Fibroblast of skin of left biceps (primary cell): ENCODE results near the gene LDHD.
"Not testable (repeated sequence)": the region's sequence is repeated elsewhere in the genome, so short reads cannot be mapped to it uniquely, and the experiment has no call there.

ENCODE experiments used
- DNase-seq, 2 experiments: peaks; one replicate each; pipeline ENCODE4 v3.0.0-alpha.2; 2013; ENCODE audit warnings: low read depth in 2 of 2

Gene LDHD

DNA sequence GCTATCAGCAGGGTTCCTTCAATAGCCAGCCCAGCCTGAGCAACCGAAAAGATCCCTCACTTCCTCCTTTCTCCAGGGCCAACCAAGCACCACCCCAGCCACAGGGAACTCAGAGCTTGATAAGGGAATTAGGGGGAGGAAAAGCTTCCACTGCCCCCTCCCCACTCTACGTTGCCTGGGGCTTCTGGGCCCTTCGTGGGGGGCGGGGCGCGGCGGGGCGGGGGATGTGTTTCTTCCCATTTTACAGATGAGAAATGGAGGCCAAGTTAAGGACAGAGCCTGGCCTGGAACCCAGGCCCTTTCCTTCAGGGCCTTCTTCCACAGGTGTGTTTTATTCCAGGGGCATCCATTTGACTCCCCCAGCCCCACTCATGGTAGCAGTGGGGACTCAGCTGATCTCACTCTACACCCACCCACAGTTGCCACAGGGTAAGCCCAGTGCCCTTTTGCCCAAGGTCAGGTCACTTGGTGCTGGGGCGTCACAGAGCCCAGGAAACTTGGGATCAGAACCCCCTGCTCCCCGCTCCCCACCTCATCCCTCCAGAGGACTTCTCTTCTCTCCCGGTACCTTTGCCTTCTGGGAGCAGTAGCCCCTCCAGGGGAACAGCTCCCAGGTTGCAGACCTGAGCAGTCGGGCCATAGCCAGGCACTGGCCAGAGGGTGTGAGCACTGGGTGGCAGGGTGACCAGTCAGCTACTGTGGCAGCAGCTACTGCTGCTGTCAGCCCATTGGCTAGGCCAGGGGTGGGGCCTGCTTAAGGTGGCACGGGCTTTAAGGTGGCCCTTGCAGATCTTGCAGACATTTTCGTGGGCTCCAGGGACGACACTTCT lies at the start of gene LDHD:
TSS of gene LDHD (minus strand) at position 700 of the 830 bp plus-strand sequence. CDS start at position 640, 60 bp downstream.
- DNase-seq = no peak

DNA sequence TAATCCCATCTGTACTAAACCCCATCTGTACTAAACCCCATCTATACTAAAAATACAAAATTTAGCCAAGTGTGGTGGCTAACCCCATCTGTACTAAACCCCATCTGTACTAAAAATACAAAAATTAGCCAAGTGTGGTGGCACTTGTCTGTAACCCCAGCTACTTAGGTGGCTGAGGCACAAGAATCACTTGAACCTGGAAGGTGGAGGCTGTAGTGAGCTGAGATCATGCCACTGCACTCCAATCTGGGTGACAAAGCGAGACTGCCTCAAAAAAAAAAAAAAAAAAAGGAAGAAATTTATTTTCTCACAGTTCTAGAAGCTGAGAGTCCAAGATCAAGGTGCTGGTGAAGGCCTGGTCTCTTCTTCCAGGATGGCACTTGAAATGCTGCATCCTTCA lies 43.8 kb upstream of the LDHD start:
- no peak for DNase-seq

DNA sequence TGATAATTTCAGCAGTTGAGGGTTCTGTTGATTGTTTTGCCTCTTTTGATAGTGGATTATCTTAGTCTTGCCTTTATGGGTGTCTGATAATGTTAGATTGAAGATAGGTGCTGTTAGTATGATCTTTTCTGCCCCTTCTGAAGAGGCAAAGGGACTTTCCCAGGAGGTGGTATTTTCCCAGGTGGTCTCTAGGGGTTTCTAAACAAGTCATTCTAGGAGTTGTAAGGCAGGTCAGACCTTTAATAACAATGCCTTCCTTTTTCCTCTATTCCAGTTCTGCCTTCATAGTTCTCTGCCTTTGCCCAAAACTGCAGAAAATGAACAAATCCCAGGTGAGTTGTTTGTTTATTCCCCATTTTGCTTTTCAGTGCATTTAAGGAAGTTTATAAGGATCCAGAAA lies 36.1 kb upstream of the LDHD start:
- DNase-seq = no peak

DNA sequence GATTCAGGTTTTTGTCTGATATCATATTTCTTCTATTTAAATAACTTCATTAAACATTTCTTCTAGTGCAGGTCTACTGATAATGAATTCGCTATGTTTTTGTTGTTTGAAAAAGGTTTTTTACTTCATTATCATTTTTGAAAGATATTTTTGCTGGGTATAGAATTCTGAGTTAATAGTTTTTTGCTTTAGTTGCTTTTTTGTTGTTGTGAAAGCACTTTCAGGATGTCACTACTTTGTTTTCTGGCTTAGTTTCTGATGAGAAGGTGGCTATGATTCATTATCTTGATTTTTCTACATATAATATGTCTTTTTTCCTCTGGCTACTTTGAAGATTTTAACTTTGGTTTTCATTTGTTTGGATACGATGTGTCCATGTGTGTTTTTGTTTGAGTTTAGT lies 35.2 kb upstream of the LDHD start:
- no peak for DNase-seq

DNA sequence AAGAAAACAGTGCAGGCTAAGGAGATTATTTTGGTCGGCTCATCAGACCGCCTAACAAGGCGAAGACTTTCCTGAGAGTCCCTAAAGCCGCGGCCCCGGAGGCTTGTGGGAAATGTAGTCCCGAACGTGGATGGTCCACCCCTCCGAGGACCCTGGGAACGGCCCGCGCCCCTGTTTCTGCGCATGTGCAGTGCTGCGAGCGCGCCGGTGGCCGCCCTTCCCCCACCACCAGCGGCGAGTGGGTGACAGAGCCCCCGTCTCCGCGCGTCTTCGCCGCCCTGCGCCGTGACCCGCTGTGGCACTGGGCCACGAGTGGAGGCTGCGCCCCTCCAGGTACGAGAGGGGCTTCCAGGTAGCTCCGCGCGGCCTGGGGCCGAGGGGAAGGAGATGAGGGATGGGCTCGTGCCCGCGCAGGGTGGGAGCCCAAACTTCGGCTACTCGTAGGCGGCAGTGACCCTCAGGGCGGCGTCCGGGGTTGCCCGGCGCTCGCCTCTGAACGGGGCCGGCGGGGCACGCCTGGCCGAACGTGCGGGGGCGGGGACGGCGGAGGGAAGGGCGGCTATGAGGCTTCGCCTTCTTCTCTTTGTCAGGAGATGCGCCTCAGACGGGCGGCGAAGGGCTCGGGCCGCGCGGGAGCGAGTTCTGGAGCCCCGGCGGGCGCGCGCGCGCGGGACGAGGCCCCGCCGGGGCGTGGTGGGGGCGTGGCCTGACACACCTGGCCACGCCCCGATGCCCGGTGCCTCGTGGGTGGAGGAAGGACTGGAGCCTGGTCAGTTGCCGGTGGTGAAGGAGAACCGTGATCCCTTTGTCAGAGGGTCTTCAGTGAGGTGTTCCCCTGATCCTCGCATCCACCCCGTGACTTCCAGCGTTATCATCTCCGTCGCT lies 32.0 kb upstream of the LDHD start, which contains the start of gene ZFP1:
TSS of gene ZFP1 (plus strand) at position 214 of the 885 bp plus-strand sequence. CDS start 4,428 bp downstream, outside the sequence.
- peak; percentile 76 to 80 for DNase-seq

DNA sequence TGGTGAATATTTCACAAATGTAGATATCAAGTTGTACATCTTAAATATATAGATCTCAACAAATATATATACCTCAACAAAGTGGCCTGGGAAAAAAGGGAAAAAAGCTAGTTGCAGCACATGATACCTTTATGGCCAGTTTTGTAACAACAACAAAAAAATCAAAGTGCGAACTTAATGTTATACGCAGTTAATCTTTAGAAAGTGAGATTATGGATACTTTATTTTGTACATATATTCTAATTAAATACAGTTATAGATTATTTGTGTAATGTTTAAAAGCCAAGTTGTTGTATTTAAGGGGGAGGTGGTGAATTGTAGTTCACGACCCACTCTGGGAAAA lies 31.4 kb upstream of the LDHD start:
- no peak for DNase-seq

DNA sequence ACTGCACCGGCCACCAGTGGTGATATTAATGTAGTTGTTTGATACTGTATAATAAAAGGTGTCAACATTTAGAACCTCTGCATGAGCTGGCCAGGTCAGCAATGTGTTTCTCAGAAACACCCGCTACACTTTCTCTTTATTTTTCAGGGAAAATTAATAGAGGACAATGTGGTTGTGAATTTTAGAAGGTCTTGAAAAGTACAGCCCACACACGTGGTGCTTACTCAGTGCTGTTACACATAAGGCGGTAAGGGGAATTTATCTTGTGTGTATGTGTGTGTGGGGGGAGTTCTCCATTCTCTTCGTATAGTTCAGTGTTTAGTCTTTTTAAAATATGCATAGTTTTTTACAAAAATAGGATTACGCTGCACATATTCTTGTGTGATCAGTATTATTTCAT lies 27.4 kb upstream of the LDHD start:
- no peak for DNase-seq

DNA sequence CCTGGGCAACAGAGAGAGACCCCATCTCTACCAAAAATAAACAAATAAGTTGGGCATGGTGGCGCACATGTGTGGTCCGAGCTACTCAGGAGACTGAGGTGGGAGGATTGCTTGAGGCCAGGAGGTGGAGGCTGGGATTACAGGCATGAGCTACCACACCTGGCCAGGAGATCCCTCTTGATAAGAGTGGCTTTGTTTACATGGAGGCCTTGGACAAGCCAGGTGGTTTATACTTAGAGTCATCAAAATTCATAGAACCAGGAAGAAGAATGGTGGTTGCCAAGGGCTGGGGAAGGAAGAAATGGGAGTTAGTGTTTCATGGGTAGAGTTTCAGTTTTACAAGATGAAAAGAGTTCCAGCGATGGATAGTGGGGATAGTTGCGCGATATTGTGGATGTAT lies 22.9 kb upstream of the LDHD start:
- DNase-seq = no peak

DNA sequence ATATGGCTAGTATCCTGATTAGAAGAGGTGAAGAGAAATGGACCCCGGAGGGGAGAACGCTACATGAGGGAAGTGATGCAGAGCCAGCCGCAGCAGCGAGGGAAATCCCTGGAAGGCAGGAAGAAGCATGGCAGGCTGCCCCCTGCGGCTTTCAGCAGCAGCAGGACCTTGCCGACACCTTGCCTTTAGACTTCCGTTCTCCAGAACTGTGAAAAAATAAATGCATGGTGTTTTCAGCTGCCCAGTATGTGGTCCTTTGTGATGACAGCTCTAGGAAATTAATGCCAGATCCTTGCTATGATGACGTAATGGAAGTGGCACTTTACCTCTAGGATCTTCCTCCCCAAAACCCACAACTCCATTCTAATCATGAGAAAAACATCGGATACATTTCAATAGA lies 22.1 kb upstream of the LDHD start:
- DNase-seq = peak; percentile 38 to 45

DNA sequence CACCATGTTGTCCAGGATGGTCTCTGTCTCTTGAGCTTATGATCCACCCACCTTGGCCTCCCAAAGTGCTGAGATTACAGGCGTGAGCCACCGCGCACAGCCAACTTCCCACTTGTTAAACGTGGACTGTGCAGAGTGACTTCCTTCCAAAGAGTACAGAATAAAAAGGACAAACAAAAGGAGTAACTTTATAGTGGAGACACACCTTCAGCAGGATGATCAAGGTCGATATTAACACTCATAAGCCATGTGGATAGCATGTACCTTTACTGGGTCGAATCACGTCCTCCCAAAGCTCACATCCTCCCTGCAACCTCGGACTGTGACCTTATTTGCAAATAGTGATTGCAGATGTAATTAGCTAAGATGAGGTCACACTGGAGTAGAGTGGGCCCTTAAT lies 21.7 kb upstream of the LDHD start:
- no peak for DNase-seq

DNA sequence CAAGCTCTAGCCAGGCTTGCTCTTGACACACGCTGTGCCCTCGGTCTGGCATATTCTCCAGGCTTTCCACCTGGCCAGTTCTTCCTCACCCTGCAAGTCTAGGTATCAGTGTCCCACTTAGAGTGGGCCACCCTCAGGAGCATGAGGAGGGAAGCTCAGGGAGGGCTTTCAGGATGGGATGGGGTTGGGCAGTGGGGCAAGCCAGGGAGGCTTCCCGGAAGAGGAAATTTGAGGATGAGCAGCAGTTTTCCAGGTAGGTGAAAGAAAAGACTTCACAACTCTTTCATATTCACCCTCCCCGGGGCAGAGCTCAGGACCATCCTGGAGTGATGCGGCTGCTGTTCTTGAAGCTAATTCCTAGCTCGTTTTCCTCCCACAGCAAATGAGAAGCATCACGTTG lies 14.5 kb upstream of the LDHD start:
- DNase-seq = no peak

DNA sequence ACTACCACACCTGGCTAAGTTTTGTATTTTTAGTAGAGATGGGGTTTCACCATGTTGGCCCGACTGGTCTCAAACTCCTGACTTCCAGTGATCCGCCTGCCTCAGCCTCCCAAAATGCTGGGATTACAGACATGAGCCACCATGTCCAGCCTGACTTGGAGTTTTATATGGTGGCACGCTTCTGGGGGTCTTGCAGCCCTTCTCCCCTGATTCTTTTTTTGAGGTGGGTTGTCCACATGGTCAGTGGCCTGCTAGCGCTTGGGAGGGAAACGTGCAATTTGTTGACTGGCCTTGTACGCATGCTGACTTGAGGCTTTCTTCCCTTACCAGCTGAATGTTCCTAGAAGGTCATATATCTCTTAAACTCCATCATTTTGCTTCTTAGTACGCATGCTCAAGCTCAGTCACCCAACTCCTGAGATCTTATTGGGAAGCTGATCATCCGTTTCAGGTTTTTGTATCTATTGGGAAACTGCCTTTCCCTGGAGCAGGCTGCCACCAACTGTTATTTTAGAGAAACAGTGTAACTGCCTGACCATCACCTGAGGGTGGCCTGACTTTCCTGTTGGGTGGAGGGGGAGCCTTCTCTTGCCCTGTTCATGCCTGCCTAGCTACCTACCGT lies 13.7 kb upstream of the LDHD start:
- DNase-seq = no peak

DNA sequence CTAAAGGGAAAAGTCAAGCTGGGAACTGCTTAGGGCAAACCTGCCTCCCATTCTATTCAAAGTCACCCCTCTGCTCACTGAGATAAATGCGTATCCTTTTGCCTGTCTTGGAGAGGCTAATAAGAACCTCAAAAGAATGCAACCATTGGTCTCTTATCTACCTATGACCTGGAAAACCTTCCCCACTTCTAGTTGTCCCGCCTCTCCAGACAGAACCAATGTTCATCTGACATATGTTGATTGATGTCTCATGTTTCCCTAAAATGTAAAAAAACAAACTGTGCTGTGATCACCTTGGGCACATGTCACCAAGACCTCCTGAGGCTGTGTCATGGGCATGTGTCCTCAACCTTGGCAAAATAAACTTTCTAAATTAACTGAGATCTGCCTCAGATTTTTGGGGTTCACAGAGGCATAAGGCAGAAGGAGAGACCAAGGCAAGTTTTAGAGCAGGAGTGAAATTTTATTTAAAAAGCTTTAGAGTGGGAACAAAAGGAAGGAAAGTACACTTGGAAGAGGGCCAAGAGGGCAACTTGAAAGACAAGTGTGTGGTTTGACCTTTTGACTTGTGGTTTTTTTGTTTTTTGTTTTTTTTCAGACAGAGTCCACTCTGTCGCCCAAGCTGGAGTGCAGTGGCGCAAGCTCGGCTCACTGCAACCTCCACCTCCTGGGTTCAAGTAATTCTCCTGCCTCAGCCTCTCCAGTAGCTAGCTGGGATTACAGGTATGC lies 13.0 kb upstream of the LDHD start:
- not testable (repeated sequence) for DNase-seq

DNA sequence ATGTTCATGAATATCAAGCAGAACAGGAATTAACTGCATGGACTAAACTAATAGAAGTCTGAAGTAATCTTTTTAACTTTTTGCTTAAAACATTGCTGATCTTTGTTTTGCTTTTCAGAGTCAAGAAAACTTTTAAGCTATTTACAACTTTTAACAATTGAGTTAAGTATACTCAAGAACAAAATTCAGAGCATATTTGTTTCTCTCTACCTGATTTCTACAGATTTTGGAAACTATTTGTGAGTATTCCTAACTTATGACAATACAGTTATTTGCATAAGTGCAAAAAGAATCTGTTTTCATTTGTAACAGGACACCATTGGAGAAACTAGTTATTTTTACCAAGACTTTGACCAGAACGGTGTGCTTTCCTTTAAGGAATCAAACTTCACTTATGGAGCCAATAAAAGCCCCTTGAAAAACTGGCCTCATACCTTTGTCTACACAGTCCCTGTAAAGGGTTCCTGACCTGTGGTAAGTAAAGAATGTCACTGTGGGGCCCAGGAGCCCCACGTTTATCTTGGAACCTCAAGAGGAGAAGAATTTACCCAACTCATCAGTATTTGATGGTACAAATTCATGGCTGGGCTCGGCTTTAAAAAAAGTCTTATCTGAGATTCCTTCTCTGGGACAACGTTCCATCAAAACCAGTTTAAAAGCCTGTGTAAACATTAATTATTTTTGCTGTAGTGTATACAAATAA lies 11.3 kb upstream of the LDHD start:
- no peak for DNase-seq

DNA sequence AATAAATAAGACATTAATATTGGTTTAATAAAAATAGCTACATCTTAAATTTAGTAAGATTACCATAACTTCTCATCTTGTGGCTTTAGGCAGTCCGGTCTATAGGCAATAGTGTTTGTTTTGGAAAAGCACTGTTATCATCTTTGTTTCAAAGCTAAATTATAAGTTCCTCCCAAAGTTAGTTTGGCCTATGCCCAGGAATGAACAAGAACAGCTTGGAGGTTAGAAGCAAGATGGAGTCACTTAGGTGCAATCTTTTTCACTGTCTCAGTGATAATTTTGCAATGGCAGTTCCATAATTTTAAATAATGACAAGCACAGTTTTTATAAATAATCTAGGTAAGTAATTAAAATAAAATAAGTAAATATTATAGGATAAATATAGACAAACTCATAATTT lies 6.0 kb upstream of the LDHD start:
- no peak for DNase-seq

DNA sequence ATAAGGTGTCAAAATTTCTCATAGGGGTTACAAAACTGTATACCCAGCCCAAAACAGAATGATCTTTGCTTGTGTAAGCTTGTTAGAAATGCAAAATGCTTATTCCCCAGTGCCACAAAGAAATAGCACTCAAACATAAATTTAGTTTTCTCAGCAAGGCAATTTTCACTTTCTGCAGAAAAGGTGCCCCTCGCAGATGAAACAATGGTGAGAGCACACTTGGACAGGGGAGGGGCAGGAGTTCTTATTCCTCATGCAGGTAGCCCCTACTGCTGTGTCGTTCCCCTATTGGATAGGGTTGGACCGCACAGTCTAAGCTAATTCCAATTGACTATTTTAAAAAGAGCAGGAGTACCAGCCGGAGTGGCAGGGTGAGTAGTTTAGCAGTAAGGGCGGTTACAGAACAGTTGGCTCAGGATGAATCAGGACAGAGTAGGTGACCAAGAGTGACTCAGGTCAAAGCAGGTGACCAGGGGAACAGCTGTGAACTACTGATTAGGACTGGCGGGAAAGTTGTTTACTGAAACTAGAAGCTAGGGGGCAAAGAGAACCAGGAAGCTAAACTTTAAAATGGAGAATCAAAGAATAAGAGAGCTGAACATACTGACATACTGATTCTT lies 5.5 kb upstream of the LDHD start:
- DNase-seq = no peak

DNA sequence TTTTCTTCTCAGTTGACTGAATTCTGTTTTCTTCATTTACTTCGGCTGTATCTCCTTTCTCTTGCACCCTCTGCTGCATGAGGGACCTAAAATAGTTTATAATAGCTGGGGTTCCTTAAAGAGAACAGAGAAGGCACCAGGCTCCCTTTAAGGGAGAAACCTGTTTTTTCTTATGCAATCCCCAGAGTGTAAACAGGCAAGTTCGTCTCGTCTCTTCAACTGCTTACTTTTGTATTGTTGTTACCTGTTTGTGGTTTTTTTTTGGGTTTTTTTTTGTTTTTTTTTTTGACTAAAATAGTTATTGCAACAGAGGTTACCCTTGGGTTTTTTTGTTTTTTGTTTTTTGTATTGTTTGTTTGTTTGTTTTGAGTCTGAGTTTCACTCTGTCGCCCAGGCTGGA lies 3.7 kb upstream of the LDHD start:
- no peak for DNase-seq

DNA sequence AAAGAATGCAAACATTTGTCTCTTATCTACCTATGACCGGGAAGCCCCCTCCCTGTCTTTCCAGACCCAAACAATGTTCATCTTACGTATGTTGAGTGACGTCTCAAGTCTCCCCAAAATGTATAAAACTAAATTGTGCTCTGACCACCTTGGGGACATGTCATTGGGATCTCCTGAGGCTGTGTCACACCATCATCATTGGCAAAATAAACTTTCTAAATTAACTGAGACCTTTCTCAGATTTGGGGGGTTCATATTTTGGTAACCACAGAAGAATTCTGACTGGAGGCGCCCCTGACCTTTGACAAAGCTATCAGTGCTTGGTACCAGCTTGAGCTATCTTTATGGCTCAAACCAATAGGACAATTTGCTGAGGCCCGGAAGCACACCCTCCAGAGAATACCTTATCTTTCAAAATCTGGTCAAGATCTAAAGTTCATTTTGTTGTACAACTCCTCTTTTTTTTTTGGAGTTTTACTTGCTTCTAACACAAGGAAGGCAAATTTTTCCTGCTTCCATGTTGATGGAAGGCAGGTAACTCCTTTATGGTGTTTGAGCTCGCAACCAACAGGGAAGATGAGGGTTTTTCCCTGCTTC lies 2.5 kb upstream of the LDHD start:
- DNase-seq = no peak

DNA sequence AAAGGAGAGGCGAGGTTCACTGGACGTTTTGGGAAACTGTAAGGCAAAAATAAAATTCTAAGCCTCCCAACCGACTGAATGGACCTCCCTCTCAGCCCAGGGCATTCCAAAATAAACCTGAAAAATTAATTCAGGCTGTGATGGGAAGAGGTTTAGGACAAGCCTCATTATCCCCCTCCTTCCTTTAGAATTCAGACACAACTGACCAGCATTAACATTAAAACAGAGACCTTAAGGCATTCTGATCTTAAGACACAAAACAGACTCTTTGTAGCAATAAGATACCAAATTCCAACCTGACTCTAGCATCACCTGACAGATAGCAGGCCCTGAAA lies 298 bp upstream of the LDHD start:
- no peak for DNase-seq
